ENCODE results near the gene SRGAP3.

- TF ChIP-seq CTCF (IDR thresholded peaks at IDR 0.05): no peak
- no peak for TF ChIP-seq POLR2A (IDR thresholded peaks at IDR 0.05)
These were observed 147.0 kb downstream of the SRGAP3 start for GRCh38 chr3:9102240-9102981.
